Femur (tissue), 1 donor: ENCODE results near the gene FLOT1.
"Not testable (repeated sequence)": the region's sequence is repeated elsewhere in the genome, so short reads cannot be mapped to it uniquely, and the experiment has no call there.

Experiments
- DNase-seq: peaks from one replicate; pipeline ENCODE4 v3.0.0-alpha.2; 2017

The FLOT1 gene

DNA sequence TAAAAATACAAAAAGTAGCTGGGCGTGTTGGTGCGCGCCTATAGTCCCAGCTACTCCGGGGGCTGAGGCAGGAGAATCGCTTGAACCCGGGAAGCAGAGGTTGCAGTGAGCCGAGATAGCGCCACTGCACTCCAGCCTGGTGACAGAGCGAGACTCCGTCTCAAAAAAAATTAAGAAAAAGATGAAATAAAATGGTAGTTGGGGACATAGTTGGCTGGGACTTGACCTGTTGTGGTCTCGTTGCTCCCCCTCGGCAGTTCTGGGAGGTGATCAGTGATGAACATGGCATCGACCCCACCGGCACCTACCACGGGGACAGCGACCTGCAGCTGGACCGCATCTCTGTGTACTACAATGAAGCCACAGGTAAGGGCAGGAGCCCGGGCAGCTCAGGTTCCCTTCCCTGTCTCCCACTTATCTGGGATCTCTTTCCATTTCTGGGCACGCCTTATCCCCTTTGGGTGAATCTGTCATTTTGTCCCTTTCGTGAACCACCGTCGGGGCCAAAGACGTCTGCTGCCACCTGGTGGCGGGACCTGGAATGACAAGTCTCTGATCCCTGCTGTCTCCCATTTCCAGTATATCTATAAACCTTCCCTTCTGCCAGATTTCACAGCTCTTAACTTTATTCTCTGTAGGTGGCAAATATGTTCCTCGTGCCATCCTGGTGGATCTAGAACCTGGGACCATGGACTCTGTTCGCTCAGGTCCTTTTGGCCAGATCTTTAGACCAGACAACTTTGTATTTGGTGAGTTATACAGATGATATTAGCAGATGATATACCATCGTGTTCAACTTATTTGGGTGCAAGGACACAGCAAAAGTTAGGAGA, 20.0 kb downstream of the FLOT1 start:
- peak; percentile 89 for DNase-seq

DNA sequence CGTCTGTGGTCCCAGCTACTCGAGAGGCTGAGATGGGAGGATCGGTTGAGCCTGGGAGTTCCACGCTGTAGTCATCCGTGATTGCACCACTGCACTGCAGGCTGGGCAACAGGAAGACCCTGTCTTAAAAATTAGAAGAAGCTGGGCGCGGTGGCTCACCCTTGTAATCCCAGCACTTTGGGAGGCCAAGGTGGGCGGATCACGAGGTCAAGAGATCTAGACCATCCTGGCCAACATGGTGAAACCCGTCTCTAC, 20.5 kb downstream of the FLOT1 start:
- not testable (repeated sequence) for DNase-seq

DNA sequence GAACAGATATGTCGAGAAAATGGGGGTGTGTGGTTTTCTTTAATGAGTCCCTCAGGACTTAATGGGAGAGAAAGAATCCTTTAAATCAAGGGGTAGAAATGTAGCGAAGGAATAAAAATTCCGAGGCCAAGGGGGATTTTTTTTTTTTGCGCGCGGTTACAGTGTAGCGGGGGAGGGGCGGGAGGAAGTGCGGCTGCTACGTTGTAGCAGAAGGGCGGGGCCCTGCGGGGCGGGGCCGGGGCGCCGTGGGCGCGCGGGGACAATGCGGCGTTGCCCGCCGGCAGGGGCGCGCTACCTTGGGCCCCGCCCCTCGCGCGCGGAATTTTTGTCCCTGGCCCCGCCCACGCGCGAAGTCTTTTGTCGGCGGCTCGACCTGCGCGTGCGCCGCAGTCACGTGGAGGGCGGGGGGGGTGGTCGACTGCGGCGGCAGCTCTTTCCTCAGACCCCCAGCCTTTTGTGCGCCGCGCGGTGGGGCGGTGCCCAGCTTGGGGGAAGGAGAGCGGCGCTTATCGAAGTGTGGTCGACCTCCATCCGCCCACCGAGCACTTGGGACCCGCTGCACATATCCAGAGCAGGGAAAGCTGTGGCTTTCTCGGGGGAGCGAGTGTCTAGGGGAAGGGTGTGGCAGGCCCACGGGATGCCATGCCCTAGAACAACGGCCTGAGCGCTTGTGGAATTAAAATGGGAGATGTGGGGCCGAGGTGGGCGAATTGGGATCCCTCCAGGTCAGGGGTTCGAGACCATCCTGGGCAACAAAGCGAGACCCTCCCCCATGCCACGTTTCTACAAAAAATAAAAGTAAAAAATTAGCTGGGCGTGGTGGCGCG, 21.1 kb downstream of the FLOT1 start:
- peak; percentile 94 for DNase-seq

DNA sequence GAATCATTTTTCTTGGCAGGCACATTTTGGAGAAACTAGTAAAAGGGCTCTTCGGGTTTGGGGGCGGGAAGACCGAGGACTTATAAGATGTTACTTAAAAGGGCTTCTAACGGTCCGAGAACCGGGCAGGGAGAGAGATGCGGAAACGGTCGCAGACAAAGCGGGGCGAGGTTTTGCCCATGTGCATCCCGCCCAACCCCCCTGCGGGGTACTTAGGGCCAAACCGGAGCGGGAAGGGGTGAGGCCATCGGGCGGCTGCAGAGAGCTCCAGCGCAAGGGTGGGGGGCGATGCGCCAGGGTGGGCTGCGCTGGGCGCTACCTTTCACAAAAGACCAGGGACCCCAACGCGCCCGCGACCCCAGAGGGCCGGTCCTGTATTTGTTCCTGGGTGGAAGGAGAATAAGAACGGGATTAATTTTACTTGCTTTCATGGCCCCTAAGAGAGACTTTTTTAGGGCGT, 21.7 kb downstream of the FLOT1 start:
- peak; percentile 81 for DNase-seq

DNA sequence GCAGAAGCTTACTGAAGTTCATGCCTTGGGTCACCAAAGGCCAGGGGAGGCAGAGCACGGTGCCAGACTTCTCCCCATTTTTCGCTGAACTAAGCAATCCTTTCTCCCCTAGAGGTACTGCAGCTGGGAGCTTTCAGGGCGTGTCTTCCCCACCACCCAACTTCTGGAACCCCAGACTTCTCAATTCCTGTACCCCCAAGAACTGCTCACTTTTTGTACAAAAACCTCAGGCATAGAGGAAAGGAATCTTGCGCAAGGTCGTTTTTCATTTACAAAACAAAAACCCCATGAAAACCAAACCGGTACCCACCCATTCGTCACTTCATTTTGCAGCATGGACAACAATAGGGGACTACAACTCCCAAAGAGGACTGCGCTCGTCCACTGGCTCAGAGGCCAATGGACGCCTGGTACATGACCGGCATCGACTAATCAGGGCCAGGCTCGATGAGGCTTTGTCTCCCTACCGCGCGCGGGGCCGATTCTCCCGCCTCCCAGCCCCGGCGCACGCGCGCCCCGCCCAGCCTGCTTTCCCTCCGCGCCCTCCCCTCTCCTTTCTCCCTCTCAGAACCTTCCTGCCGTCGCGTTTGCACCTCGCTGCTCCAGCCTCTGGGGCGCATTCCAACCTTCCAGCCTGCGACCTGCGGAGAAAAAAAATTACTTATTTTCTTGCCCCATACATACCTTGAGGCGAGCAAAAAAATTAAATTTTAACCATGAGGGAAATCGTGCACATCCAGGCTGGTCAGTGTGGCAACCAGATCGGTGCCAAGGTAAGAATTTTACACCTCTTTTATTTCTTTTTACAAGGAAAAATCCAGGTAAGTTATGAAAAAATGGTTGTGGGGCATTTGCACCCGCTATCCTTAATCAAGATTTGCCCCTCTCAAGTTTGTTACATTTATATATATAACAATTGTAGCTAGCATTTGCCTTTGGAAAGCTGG, 22.4 kb downstream of the FLOT1 start, which contains the start of gene TUBB:
Gene TUBB, plus strand, starts transcription at position 562 of the 947 bp plus-strand sequence. Its CDS starts 155 bp downstream, at position 717.
- peak; percentile 98 for DNase-seq

DNA sequence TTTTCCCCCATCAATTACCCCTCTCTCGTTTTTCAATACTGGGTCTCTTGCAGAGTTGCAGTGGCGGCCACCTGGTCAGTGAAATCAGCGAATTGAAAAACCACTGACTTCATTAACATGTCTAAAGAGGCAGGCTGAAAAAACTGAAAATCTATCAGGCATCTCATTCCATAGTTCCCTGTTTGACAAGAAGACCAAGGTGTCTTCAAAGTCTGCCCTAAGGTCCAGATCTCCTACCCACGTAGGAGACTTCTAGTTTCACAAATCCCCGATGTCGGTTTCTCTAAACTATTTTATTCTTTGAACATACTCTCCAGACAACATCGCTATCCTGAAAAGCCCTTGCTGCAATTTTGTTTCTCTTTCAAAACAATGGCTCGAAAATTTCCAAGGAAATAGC, 23.1 kb downstream of the FLOT1 start:
- no peak for DNase-seq

DNA sequence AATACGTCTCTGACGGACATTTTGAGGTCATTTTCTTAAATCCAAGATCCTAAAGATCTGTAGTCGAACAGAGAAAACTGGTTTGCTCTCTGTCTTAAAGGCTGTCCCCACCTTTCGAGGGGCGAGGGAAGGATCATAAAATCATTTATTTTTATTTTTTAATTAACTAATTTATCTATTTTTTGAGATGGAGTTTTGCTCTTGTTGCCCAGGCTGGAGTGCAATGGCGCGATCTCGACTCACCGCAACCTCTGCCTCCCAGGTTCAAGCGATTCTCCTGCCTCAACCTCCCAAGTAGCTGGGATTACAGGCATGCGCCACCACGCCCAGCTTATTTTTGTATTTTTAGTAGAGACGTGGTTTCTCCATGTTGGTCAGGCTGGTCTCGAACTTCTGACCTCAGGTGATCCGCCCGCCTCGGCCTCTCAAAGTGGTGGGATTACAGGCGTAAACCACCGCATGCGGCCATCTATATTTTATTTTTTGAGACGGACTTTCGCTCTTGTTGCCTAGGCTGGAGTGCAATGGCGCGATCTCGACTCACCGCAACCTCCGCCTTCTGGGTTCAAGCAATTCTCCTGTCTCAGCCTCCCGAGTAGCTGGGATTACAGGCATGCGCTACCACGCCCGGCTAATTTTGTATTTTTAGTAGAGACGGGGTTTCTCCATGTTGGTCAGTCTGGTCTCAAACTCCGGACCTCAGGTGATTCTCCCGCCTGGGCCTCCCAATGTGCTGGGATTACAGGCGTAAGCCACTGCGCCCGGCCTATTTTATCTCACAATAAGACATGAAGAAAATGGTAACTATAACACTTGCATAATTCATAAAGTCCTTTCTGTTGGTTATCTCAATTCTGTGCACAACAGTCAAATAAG, 24.4 kb downstream of the FLOT1 start:
- not testable (repeated sequence) for DNase-seq

DNA sequence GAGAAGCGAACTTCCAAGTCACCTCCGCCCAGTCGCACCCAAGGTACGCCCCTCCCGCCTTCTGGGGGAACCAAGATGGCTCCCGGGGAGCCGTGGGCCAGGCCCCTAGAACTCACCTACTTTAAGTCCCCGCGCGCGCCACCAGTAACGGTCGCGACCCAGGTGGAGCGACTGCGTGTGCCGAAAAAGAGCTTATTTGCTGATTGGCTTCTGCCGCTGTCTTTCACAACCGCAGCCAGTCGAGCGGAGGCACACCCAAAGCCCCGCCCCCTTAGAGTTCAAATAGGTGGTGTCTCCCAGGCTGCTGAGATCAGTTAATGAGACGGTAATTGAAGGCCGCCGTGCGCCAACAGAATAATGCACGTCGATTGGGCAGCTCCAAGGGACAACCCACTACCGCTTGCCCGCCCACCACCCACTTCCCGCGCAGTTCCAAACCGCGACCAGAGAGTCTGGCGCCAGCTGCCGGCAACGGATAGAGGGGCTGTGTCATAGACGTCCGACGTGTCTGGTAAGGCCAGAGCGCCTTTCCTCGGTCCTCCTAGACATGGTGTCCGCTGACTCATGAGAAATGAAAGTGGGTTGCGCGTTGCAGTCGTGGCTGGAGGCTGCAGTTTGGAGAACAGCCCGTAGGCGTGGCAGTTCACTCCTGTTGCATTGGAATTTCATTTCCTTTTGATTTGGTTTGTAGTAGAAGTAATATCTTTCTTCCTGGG, 25.2 kb downstream of the FLOT1 start, which contains the start of gene MDC1:
Gene MDC1, minus strand, starts transcription at position 153 of the 716 bp plus-strand sequence. CDS start 2,106 bp downstream, outside the sequence.
- peak; percentile 100 for DNase-seq

DNA sequence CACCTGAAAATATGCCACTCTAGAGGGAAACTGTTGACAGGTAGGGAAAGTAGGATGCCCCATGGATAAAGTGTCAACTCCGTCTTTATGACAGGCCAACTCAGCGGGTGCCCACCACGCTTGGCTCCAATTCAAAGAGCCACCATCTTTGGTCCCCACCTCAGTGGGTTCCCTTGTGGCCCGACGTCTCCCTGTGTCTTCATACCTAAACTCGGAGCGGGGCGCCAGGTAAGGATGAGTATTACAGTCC, 25.7 kb downstream of the FLOT1 start:
- no peak for DNase-seq

DNA sequence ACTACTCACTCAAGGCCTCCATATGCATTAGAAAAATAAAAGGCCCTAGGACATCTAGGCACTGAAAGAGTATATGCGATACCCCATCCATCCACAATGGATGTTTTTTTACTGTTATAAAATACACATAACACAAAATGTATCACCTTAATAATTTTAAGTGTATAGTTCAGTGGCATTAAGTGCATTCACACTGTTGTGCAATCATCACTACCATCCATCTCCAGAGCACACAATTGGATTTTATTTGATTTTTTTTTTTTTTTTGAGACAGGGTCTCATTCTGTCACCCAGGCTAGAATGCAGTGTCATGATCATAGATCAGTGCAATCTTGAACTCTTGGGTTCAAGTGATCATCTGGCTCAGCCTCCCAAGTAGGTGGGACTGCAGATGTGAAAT, 28.2 kb downstream of the FLOT1 start:
- DNase-seq: no peak

DNA sequence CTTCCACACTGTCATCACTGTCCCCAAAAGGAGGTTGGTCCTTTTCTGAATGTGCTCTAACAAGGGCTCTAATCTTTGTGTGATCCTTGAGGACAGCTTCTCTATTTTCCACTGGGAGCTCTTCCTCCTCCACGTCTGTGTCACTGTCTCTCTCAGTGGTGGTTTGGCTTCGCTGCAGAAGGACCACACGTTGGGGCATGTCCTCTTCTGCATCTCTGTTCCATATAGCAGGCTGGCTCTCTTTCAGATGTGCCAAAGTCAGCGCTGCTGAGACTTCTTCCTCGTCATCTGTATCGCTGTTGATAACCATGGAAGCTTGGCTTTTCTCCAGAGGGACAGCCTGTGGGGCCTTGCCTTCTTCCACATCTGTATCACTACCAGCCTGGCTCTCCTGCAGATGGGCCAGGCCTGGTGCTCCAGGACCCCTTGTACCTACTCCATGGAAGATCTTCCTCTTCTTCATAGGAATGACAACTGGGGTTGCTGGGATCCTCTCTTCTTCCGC, 30.0 kb downstream of the FLOT1 start:
- DNase-seq: no peak

DNA sequence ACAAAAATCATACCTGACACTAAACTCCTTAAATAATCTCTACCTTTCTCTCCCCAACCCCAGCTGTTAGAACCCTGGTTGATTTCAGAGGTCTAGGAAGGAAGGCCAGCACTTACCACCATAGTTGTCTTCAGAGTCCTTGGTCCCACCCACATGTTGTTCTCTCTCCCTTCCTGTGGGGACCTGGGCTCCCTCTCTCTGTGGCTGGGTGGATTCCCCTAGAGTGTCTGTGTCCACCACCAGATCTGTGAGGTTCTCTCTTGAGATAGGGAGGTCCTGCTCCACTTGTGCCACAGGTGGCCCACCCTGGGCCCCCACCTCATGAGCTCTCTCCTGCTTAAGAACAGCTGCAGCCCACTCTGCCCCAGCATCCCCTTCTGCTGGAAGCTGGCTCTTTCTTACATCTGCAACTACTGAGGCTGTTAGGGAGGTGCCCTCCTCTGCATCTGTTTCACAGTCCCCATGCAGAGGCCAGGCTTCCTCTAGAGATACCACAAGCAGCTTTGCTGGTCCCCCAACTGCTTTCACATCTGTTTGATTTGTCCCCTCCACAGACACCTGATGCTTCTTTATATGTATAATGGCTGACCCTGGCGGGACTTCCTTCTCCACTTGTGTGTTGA, 30.6 kb downstream of the FLOT1 start:
- no peak for DNase-seq

DNA sequence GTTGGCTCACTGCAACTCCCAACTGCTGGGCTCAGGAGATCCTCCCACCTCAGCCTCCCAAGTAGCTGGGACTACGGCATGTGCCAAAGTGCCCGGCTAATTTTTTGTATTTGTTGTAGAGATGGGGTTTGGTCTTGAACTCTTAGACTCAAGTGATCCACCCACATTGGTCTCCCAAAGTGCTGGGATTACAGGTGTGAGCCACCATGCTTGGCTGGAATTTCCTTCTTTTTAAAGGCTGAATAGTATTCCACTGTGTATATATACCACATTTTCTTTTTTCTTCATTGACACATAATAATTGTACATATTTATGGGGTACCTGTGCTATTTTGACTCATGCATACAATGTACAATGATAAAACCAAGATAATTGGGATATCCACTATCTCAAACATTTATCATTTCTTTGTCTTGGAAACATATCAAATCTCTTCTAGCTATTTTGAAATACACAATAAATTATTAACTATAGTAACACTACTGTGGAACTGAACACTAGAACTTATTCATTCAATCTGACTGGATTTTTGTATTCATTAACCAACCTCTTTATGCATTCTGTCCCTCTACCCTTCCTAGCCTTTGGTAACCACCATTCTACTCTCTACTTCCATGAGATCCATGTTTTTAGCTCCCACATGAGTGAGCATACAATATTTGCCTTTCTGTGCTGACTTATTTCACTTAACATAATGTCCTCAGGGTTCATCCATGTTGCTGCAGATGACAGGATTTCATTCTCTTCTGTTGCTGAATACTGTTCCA, 33.2 kb downstream of the FLOT1 start:
- DNase-seq: no peak

DNA sequence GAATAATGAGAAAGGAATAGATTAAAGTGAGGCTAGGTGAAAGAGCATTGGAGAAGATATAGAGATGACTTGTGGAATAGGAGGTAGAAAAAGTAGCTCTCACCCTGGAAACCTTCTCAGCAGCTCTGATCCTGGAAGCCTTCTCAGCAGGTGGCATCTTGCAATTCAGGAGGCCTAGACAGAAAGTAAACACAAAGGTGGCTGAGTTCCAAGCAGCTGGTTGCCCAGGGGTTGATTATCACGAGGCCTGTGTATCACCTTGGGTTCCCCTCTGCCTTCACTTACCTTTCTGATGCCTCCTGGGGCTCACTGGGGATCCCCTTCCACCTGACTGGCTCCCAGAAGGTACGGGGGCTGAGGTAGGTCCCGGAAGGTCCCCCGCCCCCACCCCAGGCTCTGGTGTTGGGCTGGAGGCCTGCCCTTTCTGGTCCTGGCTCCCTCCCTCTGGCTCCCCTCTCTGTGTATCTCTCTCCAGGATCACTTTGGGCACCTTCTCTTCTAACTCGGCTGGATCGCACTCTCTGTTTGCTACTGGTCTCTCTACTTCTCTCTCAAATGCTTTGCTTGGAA, 35.1 kb downstream of the FLOT1 start:
- DNase-seq: no peak

DNA sequence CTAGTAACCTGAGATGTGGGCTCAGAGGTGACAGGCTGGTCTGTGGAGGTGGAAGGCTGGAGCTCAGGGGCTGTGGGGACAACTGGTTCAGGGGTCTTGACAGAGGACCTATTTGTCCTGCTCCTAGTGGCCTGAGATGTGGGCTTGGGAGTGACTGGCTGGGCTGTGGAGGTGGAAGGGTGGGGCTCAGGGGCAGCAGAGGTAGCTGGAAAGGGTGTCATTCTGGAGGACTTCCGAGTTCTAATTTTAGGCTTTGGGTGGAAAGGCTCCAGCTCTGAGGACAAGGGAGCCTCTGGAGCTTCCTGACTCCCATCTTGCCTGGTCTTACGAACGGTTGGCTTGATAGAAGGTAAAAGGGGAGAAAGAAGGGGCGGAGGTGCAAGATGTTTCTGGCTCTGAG, 36.9 kb downstream of the FLOT1 start:
- no peak for DNase-seq

DNA sequence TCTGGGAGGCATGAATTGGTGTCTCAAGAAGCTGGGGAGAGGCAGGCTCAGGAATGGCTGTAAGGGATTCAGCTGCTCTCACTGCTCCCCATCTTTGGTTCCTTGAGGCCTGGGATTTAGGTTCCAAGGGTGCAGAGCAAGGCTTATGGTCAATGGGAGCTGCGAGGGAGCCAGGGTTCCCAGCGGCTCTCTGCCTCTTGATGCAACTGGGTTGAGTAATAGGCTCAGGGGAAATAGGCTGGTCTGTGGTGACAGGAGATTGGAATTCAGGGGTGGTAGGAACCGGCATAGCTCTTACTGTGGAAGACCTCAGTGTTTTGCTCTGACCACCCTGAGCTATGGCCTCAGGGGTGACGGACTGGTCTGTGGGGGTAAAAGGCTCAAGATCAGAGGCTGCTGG, 38.7 kb downstream of the FLOT1 start:
- no peak for DNase-seq

DNA sequence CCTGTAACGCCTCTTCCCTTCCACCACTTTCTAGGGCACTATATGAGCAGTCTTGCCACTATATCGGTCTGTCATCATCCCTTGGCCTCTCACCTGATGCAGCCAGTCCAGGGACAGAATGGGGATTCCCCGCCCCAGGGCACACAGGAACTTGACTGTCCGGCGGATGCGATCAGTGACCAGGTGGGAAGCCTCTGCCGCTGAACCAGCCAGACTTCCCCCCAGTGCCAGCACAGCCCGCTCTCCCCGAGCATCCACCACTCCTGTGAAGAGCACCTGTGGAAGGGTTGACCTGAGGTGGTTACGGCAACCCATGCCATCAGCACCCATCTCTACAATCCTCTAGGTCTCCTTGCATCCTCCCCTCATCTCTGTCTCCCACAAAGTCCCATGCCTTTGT, 39.5 kb downstream of the FLOT1 start:
- no peak for DNase-seq

DNA sequence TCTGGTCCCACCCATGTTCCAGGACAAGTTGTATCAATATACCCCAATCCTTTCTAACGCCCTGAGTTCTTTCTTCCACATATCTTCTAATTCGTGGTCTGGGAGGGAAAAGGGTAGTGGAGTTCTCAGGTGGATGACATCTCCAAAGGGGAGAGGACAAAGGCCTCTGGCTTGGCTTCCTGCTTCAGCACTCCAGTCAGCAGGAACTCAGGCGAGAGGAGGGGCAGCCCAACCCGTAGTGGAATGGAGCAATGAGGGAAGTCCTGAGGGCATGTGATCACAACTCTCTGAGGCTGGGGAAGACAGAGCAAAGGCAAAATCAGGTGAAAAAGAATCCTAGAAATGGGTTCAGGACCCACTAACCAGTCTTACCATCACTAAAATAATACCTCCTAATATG, 42.1 kb downstream of the FLOT1 start:
- DNase-seq: no peak

DNA sequence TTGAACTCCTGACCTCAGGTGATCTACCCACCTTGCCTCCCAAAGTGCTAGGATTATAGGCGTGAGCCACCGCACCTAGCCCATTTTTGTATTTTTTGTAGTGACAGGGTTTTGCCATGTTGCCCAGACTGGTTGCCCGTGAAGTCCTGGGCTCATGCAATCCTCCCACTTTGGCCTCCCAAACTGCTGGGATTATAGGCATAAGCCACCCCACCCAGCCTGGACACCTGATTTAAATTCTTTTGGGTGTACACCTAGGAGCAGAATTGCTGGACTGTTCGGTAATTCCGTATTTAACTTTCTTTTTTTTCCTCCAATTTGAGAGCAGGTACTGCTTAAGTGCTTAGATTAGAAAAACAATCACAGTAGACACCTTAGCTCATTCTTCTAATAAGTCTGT, 46.1 kb downstream of the FLOT1 start:
- no peak for DNase-seq
